Measurements from ENCODE around the gene TOMM34. TPM values are rescaled to one million over a fixed set of nuclear protein-coding genes. Genes with fewer than 3 reads are reported as not detected.
A peak's percentile ranks its signal among the peaks of the same experiment; 100 is the strongest.

The TOMM34 gene
- total RNA-seq, 1 experiment from 2014 or later, result 37.5 TPM

- Histone ChIP-seq H4K20me1 (ENCODE audit: control insufficient read depth, insufficient read depth, insufficient read length) (no peaks in the 10 kb centered on the region), H3K79me1 (ENCODE audit: insufficient read depth, low read depth, low read length, poor library complexity, severe bottlenecking) (no peaks in the 10 kb centered on the region), H3K23me2 (ENCODE audit: insufficient read length, low read depth, low read length, poor library complexity, severe bottlenecking) (peaks cover 12% of the 10 kb centered on the region), H2AFZ (ENCODE audit: low read length) (no peak overlapping the region), H2BK20ac (ENCODE audit: low read depth, low read length, poor library complexity, severe bottlenecking) (no peak overlapping the region), H4K5ac (ENCODE audit: insufficient read length, low read depth, low read length) (no peak overlapping the region), H3T11ph (ENCODE audit: low read length) (no peak overlapping the region), H4K91ac (ENCODE audit: insufficient read length, low read depth, low read length) (no peak overlapping the region), H3K23ac (ENCODE audit: insufficient read length, low read depth, low read length) (no peak overlapping the region), H3K14ac (ENCODE audit: insufficient read depth, low read length) (no peak overlapping the region), H2BK5ac (ENCODE audit: insufficient read length, low read length) (no peak overlapping the region), H3K27me3 (ENCODE audit: insufficient read depth, low read length) (no peaks in the 10 kb centered on the region), H4K8ac (replicated peaks; ENCODE audit: insufficient read length, low read depth, low read length) (no peak overlapping the region), H3K18ac (ENCODE audit: insufficient read length, low read depth, low read length) (no peak overlapping the region), H2BK12ac (ENCODE audit: insufficient read length, low read depth, low read length) (no peak overlapping the region), H3K79me2 (ENCODE audit: insufficient read depth, low read length) (no peaks in the 10 kb centered on the region), H3K56ac (ENCODE audit: insufficient read length, low read depth, low read length) (no peak overlapping the region), H3K4me1 (ENCODE audit: insufficient read depth, low read length) (peaks cover 8% of the 10 kb centered on the region; the same call in 1 of the 2 replicates), H3K9me3 (ENCODE audit: control insufficient read depth, low read depth, low read length) (no peaks in the 10 kb centered on the region), H3K4ac (ENCODE audit: low read depth, low read length) (no peak overlapping the region), H3K27ac (ENCODE audit: insufficient read length, low read depth, low read length) (no peak overlapping the region), H3K9ac (ENCODE audit: extremely low read depth, insufficient read length, low read length) (no peak overlapping the region), H2BK15ac (ENCODE audit: low read depth, low read length) (no peak overlapping the region), H2BK120ac (ENCODE audit: low read depth, low read length, poor library complexity, severe bottlenecking) (no peak overlapping the region), H2AK5ac (ENCODE audit: insufficient read length, low read length) (no peak overlapping the region), H3K4me2 (ENCODE audit: insufficient read depth, insufficient read length, low read length) (no peak overlapping the region)
- Mint-ChIP-seq H3K27ac (no peak overlapping the region), H3K4me3 (peak overlapping the region in 1 of 2 experiments; percentile 43; a peak in 1 of 5 replicates), H3K4me1 (peaks cover 31 to 36% of the 10 kb centered on the region in 2 experiments), H3K9me3 (no peaks in the 10 kb centered on the region), H3K36me3 (ENCODE audit: insufficient read depth in 1 of 3, low read depth in 3 of 3) (peaks cover 27 to 63% (median 51%) of the 10 kb centered on the region in 3 experiments; a peak in 6 of 7 replicates), H3K27me3 (ENCODE audit: low read depth) (no peaks in the 10 kb centered on the region)
- TF ChIP-seq CTCF (conservative IDR thresholded peaks at IDR 0.05), result no peak
- no peak for DNase-seq
- no CpG with 5 or more reads among the region's 2 CpGs for WGBS (ENCODE audit: extremely low coverage, insufficient read length, low lambda C conversion rate)
Observed at GRCh38 chr20:44912189-44912588, 48.0 kb downstream of the TOMM34 start.
